Measurements from ENCODE around the gene RAD9A.
A peak's percentile ranks its signal among the peaks of the same experiment; 100 is the strongest.
"Not testable (repeated sequence)": the region's sequence is repeated elsewhere in the genome, so short reads cannot be mapped to it uniquely, and the experiment has no call there.

RAD9A gene

GRCh38 chr11:67397536-67397935 lies 5.8 kb downstream of the RAD9A start:
- DNase-seq (ENCODE audit: low read depth): no peak

GRCh38 chr11:67397986-67398660 lies 6.3 kb downstream of the RAD9A start:
- no peak for DNase-seq (ENCODE audit: low read depth)

GRCh38 chr11:67398661-67399563 lies 7.1 kb downstream of the RAD9A start:
- DNase-seq (ENCODE audit: low read depth): no peak

- DNase-seq (ENCODE audit: low read depth): no peak
Observed at GRCh38 chr11:67400251-67400941, 8.6 kb downstream of the RAD9A start.

GRCh38 chr11:67400942-67401494 lies 9.2 kb downstream of the RAD9A start:
- DNase-seq (ENCODE audit: low read depth): no peak

- DNase-seq (ENCODE audit: low read depth): peak; percentile 90
Observed at GRCh38 chr11:67401495-67402191, 9.9 kb downstream of the RAD9A start, which contains the start of gene PPP1CA. PPP1CA (minus strand) TSS chr11:67401858; CDS start chr11:67401782, 76 bp downstream.

- DNase-seq (ENCODE audit: low read depth): not testable (repeated sequence)
Observed at GRCh38 chr11:67402192-67402839, 10.5 kb downstream of the RAD9A start.

- not testable (repeated sequence) for DNase-seq (ENCODE audit: low read depth)
Observed at GRCh38 chr11:67403085-67403484, 11.3 kb downstream of the RAD9A start.

GRCh38 chr11:67404515-67405195 lies 12.9 kb downstream of the RAD9A start:
- no peak for DNase-seq (ENCODE audit: low read depth)

GRCh38 chr11:67405196-67405567 lies 13.4 kb downstream of the RAD9A start:
- DNase-seq (ENCODE audit: low read depth): no peak

- no peak for DNase-seq (ENCODE audit: low read depth)
Observed at GRCh38 chr11:67405688-67406339, 14.0 kb downstream of the RAD9A start.

- no peak for DNase-seq (ENCODE audit: low read depth)
Observed at GRCh38 chr11:67406420-67406968, 14.7 kb downstream of the RAD9A start.

GRCh38 chr11:67406969-67407687 lies 15.3 kb downstream of the RAD9A start:
- no peak for DNase-seq (ENCODE audit: low read depth)

- no peak for DNase-seq (ENCODE audit: low read depth)
Observed at GRCh38 chr11:67407688-67408163, 15.9 kb downstream of the RAD9A start.

- DNase-seq (ENCODE audit: low read depth): no peak
Observed at GRCh38 chr11:67408437-67409200, 16.8 kb downstream of the RAD9A start.

- no peak for DNase-seq (ENCODE audit: low read depth)
Observed at GRCh38 chr11:67409261-67409666, 17.5 kb downstream of the RAD9A start.

GRCh38 chr11:67409781-67410368 lies 18.1 kb downstream of the RAD9A start:
- no peak for DNase-seq (ENCODE audit: low read depth)

GRCh38 chr11:67410369-67410831 lies 18.6 kb downstream of the RAD9A start:
- no peak for DNase-seq (ENCODE audit: low read depth)
